Myocyte (in vitro differentiated cells): ENCODE data around the gene PCBP3. TPM values are rescaled to one million over a fixed set of nuclear protein-coding genes. Genes with fewer than 3 reads are reported as not detected.
A peak's percentile ranks its signal among the peaks of the same experiment; 100 is the strongest.
"Not testable (repeated sequence)": the region's sequence is repeated elsewhere in the genome, so short reads cannot be mapped to it uniquely, and the experiment has no call there.

Experiments used
- DNase-seq: peaks from one replicate; pipeline ENCODE4 v3.0.0-alpha.2; 2012; ENCODE audit warnings: low read depth
- total RNA-seq: library from RNA; depleted of rRNA; stranded (reverse); fragments of >200 nt; gene quantifications from 2 replicates; pipeline ENCODE4 v1.2.3, GENCODE V29; 2014

The PCBP3 gene
- total RNA-seq, 1 donor from 2014 or later, result 1.5 TPM

- no peak for DNase-seq
These were observed 193.5 kb downstream of the PCBP3 start for GRCh38 chr21:45836694-45837670.

DNA sequence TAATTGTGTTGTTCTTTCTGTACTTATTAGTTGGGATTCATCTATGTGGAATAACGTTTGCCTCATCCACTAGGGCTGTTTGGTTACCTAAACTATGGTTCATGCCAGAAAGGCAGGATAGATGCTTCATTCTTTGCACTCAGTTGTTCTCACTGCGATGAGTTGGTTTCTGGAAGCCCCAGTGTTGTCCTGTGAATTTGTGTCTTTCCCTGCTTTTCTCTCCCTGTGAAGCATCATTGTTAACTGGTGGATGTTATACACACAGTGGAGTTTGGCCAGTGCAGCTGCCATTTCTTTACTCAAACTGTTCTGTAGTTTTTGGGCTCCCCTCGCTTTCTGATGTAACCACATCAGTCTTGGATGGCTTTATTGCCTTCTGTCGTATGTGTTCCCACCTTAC, 194.4 kb downstream of the PCBP3 start:
- no peak for DNase-seq

- no peak for DNase-seq
These were observed 195.1 kb downstream of the PCBP3 start for GRCh38 chr21:45838634-45839033.

DNA sequence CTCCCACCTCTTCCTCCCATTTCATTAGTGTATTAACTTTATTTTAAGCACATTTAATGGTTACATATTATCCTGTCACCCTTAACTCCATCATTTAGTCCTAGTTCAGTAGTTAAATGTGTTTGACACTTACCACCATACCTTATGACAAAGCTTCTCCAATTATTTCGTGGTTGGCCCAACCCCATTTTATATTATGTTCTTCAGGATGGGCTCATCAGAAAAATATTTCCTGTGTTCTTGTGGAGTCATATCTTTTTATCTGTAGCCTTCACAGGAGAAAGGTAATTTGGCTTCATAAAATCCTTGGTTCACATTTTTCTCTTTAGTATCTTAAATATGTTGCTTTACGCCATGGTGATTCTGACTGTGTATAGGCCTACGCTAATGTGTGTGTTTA, 195.7 kb downstream of the PCBP3 start:
- peak; percentile 21 for DNase-seq

GRCh38 chr21:45841033-45841432, 197.5 kb downstream of the PCBP3 start:
- no peak for DNase-seq

DNA sequence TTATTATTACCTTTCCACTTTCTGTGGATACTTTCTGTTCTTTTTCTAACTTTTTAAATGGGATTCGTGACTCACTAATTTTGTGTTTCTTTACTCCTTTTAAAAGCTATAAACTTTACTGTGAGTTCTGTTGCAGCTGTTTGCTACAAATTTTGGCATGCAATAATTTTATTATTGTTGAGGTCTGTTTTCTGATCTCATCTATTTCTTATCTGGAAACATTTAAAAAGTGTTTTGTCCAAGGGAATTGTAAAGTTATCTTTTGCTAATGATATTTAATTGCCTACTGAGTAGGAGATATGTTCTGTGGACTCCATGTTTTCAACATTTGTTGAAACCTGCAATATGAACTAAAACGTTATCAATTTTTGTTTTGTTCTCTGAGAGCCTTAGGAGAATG, 199.9 kb downstream of the PCBP3 start:
- no peak for DNase-seq

DNA sequence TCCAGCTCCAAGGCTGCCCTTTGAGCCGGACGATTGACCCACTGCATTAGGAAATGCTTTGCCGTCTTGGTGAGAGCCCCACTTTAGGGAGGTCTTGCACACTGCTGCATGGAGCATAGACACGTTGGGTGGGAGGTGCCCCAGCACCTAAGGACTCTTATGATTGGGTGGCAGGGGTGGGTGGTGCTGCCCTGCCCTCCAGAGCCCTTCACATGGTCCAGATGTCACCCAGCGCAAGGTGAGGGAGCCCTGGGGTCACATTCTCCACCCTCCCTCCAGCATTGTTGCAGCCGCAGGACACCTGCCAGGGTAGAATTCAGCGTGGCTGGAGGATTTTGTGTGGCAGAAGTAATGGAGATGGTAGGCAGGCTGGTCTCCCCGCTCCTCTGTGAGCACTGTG, 200.7 kb downstream of the PCBP3 start:
- no peak for DNase-seq

DNA sequence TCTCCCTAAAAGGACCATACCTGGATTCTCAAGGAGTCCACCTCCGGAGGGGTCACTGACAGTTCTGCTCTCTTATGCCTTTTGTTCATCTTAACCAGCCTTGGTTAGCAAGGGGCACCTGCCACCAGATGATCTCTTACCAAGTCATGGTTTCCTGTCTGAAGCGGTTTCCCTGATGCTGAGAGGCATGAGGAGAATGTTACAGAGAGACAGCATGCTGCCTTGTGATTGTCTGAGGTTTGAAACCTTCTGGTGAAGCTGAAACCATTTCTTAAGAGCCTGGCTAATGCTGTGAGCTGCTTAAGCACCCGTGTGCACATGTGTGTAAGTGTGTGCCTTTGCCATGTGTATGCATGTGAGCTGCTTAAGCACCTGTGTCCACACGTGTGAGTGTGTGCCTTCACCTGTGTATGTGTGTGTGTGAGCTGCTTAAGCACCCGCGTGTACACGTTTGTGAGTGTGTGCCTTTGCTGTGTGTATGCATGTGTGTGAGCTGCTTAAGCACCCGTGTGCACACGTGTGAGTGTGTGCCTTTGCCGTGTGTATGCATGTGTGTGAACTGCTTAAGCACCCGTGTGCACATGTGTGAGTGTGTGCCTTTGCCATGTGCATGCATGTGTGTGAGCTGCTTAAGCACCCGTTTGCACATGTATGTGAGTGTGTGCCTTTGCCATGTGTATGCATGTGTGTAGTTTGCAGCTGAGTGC, 201.7 kb downstream of the PCBP3 start:
- no peak for DNase-seq

GRCh38 chr21:45845770-45846090, 202.2 kb downstream of the PCBP3 start:
- no peak for DNase-seq

DNA sequence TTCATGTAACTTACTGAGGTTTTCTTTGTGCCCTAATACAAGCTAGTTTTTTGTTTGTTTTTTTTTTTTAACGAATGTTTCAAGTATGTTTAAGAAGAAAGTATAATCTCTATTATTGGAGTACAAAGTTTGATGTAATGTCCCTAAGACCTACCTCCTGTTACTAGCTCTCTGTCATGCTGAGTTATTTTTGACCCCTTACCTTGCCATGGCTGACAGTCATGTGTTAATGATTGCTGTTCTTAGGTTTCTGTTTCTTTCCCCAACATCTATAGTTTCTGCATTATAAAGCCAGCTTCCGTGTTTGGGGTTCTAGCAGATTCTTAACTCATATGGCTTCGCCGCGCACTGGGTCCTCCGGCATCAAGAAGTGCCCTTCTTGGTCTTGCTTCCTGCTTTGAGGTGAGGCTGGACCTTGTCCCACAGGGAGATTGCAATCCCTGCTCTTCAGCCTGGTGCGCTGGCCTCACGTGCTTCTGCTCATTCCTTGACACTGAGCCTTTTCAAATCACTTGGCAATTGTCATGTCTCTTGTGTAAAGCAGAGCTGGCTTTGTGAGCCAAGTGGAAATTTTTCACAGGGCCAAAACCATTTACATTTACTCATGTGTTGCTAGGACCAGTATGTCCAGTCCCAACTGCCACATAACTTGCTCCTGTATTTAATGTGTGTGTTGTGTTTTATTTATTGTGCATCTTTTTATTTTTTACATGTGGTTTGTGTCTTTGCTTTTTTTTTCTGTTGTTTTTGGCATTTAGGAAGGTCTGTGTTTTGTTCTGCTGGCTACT, 203.0 kb downstream of the PCBP3 start:
- DNase-seq, result no peak

DNA sequence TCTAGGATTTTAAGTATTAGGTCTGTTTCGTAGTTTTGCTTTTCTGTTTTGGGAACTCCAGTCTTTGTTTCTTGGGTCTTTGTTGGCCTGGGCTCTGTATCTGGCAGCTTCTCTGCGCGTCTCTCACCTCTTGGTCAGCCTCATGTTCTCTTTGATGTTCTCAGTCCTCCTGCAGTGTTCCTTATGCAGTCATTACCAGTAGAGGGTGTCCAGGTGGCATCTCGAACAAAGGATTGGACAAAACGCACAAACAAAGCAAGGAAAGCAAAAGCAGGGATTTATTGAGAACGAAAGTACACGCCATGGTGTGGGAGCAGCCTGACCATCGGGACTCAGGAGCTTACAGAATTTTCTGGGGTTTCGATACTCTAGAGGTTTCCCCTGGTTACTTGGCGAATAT, 204.3 kb downstream of the PCBP3 start:
- no peak for DNase-seq

GRCh38 chr21:45848331-45848730, 204.8 kb downstream of the PCBP3 start:
- DNase-seq, result no peak

DNA sequence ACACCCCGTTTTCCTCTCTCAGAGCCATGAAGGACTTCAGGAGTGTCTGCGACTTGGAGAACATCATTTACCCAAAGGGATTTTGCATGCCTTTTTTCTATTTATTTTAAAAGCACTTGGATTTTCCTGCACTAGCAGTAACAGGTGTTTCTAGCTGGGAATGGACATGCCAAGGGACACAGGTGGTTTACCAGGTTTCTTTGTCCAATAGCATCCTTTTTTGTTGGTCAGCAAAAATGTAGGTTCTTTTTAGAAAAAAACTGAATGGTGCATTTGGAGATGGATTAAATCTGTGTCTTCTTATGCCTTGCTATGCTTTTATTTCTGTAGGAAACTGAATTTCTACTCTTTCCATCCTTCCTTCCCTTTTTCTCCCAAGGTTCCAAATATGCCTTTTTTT, 205.3 kb downstream of the PCBP3 start:
- no peak for DNase-seq

DNA sequence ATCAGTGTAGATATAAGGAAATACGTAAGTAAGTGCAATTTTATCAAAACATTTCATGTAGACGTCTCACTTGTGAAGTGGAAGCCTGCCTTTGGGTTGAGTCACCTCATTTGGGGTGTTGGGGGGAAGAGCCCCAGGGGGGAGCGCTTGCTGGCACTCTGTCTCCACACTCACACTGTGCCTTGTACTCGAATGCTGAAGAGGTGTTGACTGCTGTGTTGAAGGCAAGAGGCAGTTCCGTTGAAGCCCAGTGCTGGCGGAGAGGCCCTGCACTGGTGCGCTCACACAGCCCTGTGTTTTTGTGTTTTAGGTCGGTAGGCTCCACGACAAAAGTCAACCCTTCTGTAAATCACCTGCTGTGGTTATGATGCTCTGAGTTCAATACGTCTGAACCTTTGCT, 206.1 kb downstream of the PCBP3 start:
- no peak for DNase-seq

DNA sequence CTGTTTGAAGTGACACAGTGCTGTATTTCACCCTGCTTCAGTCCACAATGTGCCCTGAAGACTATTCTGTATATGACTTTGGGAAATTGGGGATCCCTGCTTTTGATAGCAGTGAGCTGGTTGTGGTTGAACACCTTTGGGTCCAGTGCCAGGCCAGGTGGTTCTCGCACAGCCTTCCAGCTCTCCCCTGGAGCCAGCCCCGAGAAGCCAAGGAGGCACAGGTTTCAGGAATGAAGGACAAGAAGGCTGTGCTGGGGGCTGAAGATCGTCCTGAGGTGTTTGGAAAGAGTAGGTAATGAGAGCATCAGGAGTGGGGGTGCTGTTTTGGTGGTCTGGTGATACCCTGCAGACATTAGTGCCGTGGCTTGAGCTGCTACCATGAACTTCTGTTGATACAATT, 206.7 kb downstream of the PCBP3 start:
- DNase-seq, result no peak

- DNase-seq, result not testable (repeated sequence)
These were observed 208.9 kb downstream of the PCBP3 start for GRCh38 chr21:45852386-45852785.

DNA sequence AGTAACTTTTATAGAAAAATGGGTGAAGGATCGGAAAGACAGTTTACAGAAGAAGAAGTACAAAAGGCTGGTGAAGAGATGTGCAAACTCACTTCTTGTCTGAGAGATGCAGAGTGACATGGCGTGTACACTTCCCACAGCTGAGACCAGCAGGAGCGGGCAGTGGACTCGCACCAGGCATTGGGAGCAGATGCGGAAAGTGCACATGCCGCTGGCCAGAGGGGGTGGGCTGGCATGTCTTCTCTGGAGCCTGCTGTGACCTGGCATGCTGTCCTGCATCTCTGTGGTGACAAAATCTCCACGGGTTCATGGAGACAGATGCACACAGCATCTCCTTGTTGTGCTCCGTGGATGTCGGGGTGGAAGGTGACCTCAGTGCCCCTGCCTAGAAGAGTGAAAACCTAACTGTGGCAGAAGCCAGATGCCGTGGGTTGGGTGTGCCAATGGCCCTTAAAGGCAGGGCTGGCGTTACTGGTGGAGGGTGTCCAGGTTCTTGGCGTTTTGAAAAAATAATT, 209.4 kb downstream of the PCBP3 start:
- no peak for DNase-seq

DNA sequence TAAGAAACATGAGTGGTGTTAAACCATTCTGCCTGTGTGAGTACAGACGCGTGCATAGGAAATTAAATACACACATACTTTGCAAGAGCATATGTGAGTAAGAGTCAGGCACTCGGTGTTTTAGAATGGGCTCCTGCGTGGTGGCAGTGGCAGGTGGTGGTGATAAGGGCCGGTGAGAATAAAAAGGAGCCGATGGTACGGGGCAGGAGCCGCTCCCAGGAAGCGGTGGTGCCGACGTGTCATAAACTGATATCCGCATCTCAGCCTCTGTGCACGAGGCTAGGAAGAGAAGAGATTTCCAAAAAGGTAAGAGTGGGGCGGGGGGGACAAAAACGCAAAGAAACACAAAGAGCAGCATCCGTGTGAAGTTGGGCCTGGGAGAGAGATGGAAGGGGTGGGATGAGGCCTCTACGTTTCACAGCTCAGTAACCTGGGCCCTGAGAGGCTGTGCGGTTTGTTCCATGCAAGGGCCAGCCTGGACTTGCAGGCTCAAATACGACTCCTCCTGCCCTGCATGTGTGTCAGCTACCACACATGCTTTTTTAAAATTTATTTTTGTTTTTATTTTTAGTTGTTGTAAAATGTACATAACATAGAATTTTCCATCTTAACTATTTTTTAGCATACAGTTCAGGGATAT, 210.3 kb downstream of the PCBP3 start:
- DNase-seq, result no peak

DNA sequence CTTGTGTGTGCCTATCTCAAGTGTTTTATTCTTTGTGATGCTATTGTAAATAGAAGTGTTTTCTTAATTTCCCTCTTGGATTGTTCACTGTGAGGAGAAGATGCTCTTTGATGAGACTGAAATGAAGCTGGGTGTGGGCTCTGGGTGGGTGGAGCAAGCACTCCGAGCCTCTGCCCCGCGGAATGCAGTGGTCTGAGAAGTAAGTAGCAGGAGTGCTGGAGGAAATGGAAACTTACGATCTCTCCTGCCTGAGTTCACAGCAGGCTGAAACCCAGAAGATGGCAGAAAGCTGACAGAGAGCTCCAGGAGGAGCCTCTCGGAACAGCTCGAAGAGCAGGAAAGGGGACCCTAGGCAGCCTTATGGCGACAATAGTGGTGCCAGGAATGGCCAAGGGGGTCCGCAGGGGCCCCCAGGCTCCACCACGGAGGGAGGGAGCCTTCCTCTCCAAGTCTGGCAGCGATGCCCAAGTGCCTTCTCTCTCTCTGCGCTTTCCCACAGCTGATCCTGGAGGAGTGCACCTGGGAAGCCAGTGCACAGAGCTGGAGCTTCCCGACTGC, 211.2 kb downstream of the PCBP3 start:
- DNase-seq, result no peak

DNA sequence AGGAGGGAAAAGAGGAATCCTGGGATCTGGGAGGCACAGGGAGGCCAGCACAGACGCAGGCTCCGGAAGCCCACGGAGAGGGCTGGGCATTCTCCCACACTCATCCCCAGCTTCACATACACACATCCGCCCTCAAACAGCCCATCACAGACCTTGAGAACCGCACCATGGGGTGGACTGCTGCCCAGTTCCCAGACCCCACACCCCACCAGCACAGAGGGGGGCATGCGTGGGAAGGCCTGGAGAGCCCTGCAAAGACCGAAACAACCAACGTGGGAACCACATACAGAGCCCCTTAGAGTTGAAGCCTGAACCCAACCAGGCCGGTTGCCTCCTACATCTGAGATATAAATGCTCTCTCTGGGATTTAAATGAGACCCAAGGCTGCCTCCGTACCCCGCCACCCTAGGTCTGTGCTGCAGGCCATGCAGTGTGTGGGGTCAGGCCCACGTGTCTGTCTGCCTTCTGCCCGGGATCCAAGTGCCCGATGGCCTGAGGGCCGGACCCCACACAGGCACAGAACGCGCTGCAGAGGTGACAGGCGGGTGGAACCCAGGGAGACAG, 211.8 kb downstream of the PCBP3 start:
- no peak for DNase-seq
